ENCODE results near the gene STEAP3. TPM values are rescaled to one million over a fixed set of nuclear protein-coding genes. Genes with fewer than 3 reads are reported as not detected.

Gene STEAP3
- total RNA-seq, 1 experiment from 2014 or later: 24.0 TPM

GRCh38 chr2:119311831-119312230, 88.2 kb downstream of the STEAP3 start:
- Mint-ChIP-seq H3K4me3 (no peak overlapping the region), H3K4me1 (peaks cover 21% of the 10 kb centered on the region), H3K36me3 (no peaks in the 10 kb centered on the region), H3K27ac (no peak overlapping the region), H3K27me3 (ENCODE audit: low read depth) (no peaks in the 10 kb centered on the region), H3K9me3 (no peaks in the 10 kb centered on the region)
- ChIA-PET CTCF (interaction anchor here (0.8 to 2.1 kb wide), 11 partner anchors 12 to 242 kb away, joined by 3 to 11 read pairs (median 4); no protein-coding TSS in a partner anchor), POLR2A (no interaction called here)
- DNase-seq (ENCODE audit: low spot score): no peak
- ATAC-seq: peak; percentile 34
- TF ChIP-seq NR2C2 (CRISPR knock-in tag; IDR thresholded peaks at IDR 0.05) (no peak), FOXP1 (CRISPR knock-in tag; IDR thresholded peaks at IDR 0.05; ENCODE audit: borderline replicate concordance) (no peak), NFYB (CRISPR knock-in tag; conservative IDR thresholded peaks at IDR 0.05; ENCODE audit: low read depth) (no peak), STAT6 (CRISPR knock-in tag; conservative IDR thresholded peaks at IDR 0.05; ENCODE audit: low read depth) (no peak), NR3C1 (CRISPR knock-in tag; conservative IDR thresholded peaks at IDR 0.05; ENCODE audit: low read depth) (no peak), ETV6 (CRISPR knock-in tag; IDR thresholded peaks at IDR 0.05) (no peak)

Other genes with a start within 250 kb of the STEAP3 start
- gene C1QL2, start 65.1 kb upstream of the STEAP3 start, total RNA-seq (2021): 0.55 to 1.0 TPM (median 0.71 TPM) in 3 replicates
- gene C2orf76, start 143.0 kb downstream of the STEAP3 start, total RNA-seq (2021): 4.4 to 5.2 TPM (median 4.6 TPM) in 3 replicates
- gene DBI, start 143.1 kb downstream of the STEAP3 start, total RNA-seq (2021): 146 to 158 TPM (median 150 TPM) in 3 replicates
- gene TMEM37, start 208.0 kb downstream of the STEAP3 start, total RNA-seq (2021): 7.6 to 9.6 TPM (median 8.5 TPM) in 3 replicates